Measurements from ENCODE around the gene EXOC3L1.

- TF ChIP-seq GATA3 (IDR thresholded peaks at IDR 0.05; ENCODE audit: low read depth, low read length) = no peak
- TF ChIP-seq GATA2 (IDR thresholded peaks at IDR 0.05; ENCODE audit: low read depth, low read length) = no peak
Measured at GRCh38 chr16:67233596-67233995, 43.7 kb upstream of the EXOC3L1 start.
